GM13977 (cell line): ENCODE data around the gene FAIM2.

ENCODE experiments used
- DNase-seq: peaks from one replicate; pipeline ENCODE4 v3.0.0; 2012; ENCODE audit warnings: low spot score
- in situ Hi-C: fragments of 300-500 bp; cut with MboI; formaldehyde crosslinking; loops from one replicate; pipeline ENCODE4 v1.12.0; 2022; ENCODE audit warnings: low sequenced_read_pairs, low pct_unique_long_range_greater_than_20kb, mixed read lengths, inconsistent platforms; ENCODE audit not compliant: unreplicated experiment
- TF ChIP-seq, protein P1 (sequence below): IDR thresholded peaks from 2 replicates; pipeline ENCODE4 v1.5.1; 2012; ENCODE audit warnings: mild to moderate bottlenecking, control low read depth; ENCODE audit not compliant: insufficient read depth; ENCODE audit errors: extremely low read depth, missing control alignments

The FAIM2 gene

DNA sequence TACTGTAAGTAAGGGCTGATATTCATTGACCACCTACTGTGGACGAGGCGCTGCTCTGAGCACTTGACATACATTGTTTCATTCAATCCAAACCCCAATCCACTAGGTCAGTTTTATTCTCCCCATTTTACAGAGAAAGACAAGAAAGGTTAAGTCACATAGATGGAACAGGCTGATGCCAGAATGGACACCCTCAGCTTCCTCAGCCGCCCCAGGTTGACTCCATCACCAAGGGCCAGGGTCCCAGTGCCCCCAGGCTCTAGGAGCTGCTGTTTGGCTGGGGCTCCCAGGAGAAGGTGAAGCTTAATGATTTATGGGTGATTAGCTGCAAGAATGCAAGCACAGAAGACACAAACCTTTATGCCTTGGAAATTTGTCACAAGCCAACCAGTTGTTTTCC, 46.2 kb upstream of the FAIM2 start:
- no peak for DNase-seq
- in situ Hi-C loops = no loop called here
- TF ChIP-seq, protein P1, sequence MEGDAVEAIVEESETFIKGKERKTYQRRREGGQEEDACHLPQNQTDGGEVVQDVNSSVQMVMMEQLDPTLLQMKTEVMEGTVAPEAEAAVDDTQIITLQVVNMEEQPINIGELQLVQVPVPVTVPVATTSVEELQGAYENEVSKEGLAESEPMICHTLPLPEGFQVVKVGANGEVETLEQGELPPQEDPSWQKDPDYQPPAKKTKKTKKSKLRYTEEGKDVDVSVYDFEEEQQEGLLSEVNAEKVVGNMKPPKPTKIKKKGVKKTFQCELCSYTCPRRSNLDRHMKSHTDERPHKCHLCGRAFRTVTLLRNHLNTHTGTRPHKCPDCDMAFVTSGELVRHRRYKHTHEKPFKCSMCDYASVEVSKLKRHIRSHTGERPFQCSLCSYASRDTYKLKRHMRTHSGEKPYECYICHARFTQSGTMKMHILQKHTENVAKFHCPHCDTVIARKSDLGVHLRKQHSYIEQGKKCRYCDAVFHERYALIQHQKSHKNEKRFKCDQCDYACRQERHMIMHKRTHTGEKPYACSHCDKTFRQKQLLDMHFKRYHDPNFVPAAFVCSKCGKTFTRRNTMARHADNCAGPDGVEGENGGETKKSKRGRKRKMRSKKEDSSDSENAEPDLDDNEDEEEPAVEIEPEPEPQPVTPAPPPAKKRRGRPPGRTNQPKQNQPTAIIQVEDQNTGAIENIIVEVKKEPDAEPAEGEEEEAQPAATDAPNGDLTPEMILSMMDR = no peak

DNA sequence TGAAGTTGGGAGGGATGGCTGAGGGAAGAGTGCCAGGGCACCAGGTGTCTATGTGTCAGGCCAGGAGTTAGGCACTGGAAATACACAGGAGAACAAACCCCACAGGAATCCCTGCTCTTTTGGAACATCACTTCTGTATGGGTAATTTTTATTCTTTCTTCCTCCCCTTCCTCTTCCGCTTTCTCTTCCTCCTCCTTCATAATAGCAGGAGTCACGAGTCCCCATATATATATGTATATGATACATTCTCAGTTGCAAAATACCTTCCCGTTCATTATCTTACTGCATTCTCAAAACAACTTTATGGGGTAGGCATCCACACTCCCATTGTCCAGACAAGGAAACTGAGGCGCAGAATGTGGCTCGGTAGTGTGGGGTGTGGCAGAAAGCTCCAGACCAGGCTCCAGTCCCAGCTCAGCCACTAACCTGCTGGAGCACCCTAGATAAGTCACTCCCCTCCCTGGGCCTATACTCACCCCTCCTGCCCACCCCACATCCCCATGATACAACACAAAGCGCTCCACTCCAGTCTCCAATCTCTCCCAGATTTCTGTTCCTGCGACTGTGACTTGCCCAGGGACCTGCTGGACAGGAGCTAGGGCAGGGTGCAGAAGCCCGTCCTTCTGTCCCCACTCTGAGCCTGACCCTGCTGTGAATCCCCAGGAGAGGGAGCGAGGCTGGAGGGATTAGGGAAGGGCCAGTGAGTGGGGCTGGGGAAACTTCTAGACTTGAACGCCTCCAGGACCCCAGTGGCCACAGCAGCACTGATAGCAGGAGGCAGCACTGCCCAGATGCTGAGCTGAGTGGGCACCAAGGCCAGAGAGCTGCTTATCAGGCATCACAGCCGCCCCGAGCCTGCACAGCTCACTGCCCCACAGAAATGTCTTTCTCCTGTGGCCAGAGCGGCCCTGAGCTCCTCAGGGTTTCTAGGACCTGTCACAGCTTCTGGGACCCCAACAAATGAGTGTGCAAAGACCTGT, 45.5 kb upstream of the FAIM2 start:
- TF ChIP-seq, protein P1 = no peak
- DNase-seq = no peak
- in situ Hi-C loops = no loop called here

DNA sequence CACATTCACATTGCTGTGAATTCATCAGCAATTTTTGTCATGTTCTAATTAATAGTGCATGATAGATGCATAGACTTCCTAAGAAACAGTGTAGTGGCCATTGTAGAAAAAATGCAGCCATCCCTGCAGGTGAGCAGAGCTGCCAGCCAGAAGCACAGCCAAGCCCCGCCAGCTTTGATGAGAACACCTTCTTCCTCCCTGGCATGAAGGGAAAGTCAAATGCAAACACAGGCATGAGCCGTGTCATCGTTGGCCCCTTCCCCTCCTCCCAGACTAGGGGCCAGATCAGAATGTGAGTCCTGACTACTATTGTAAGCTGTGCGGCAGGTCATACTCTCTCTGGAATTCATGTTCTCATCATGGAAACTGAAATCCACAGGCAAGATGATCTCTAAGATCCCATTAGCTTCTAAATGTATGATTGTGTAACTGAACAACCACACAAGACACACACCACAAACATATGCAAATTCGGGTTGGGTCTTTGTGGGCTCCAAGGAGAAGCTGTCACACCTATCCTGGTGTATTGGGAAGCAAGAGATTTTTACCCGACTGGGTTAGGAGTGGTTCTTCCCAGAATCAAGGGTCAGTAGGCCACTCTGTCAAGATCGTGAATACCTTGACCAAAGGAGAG, 44.0 kb upstream of the FAIM2 start:
- TF ChIP-seq, protein P1 = no peak
- DNase-seq = no peak
- in situ Hi-C loops = no loop called here

DNA sequence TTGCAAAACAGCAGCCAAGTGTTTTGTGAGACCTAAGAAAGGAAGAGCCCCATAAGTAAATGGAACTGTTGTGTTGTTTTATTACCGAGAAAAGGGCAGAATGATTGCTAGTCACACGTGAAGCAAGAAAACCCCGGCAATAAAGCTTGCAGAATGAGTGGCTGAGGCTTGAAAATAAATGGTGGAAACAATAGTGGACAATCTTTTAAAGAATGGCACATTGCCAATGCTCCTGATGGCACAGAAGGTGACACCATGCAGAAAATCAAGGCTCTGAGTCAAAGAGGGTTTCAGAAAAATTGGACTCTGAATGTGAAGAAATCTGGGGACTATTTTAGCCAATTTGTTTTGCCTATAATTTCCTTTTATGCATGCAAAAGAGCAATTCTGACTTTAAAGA, 42.8 kb upstream of the FAIM2 start:
- no peak for DNase-seq
- TF ChIP-seq, protein P1 = no peak
- in situ Hi-C loops = no loop called here

DNA sequence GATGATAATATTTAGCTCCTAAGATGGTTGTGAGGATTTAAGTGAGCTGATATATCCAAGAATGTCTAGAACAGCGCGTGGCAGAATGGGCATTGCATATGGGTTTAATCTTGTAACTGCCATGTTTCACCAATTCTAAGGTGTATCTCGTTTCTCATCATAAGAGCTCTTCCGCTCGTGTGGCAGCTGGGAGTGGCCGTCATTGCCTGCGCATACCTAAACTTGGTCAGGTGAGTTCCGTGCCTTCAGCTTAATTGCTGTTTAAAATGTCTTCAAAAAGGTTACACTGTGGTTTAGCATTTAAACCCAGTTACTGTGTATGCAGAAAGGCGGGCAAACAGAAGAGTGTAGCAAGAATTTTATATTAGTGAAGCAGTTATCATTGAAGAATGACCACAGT, 42.4 kb upstream of the FAIM2 start:
- no peak for DNase-seq
- in situ Hi-C loops = no loop called here
- TF ChIP-seq, protein P1 = no peak

DNA sequence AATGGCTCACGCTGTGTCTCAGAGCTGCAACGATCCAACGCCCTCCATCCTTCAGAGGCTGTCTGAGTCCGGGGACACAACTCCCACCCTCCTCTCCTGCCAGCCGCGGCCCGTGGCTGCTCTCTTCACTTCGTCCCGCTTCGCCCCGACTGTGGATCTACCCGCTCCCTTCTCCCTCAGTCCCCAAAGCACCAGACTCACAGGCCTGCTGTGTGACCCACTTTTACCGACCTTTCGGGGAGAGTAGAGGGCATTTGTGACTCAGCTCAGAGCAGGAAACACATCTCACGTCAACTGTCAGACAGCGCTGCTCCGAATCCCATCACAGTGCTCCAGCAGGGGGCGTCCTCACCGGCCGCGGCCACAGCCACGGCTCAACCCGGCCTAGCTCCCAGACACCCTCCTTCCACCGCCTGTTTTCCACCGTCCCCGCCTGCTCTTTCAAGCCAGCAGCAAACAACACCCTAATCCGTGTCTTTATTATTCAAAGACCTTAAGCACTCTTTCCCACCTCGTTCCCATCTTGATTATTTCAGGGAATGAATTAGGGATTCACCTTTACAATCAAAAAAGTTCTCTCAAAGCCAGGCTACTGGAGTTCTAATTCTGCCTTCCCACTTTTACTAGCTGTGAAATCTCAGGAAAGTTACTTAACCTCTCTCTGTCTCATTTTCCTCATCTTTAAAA, 41.8 kb upstream of the FAIM2 start:
- in situ Hi-C loops = no loop called here
- TF ChIP-seq, protein P1 = peak; percentile 94
- DNase-seq = peak; percentile 89
